Measurements from ENCODE around the gene CRIM1. TPM values are rescaled to one million over a fixed set of nuclear protein-coding genes. Genes with fewer than 3 reads are reported as not detected.

Gene CRIM1
- total RNA-seq, 2 donors from 2014 or later, result 55.7 to 90.7 TPM

DNA sequence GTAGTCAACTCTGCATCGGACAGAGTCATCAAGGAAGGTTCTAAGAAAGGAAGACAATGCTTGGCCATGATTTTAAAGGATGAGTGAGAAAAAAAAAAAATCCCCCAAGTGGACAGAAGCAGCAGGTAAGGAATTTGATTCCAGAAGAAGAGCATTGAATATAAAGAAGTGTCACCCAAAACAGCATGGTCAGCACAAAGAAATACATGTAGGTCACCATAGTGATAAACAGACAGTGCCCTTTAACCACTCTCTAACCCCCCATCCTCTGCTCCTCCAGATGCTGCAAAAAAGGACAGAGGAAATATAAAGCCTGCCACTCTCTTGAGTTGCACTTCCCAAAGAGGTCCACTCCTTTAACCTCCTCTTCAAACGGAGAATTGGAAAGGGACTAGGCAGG, 219.0 kb downstream of the CRIM1 start:
- intact Hi-C loops (cut with DNase I), result no loop called here
- H3K4me3 ChIP-seq, result no peak overlapping the region
- H3K36me3 ChIP-seq, result no peaks in the 10 kb centered on the region
- H3K9me3 ChIP-seq, result no peaks in the 10 kb centered on the region
- H3K9ac ChIP-seq (ENCODE audit: low read depth in 2 of 2, low read length in 2 of 2), result no peak overlapping the region
- H3K27ac ChIP-seq, result no peak overlapping the region
- no peaks in the 10 kb centered on the region for H3K27me3 ChIP-seq
- H3K4me1 ChIP-seq, result no peaks in the 10 kb centered on the region
- DNase-seq, result no peak
- no peak for TF ChIP-seq CTCF (IDR thresholded peaks at IDR 0.05)

GRCh38 chr2:36577884-36578283, 222.3 kb downstream of the CRIM1 start:
- no peak overlapping the region for H3K9ac ChIP-seq (ENCODE audit: low read depth in 2 of 2, low read length in 2 of 2)
- no peak for DNase-seq
- intact Hi-C loops (cut with DNase I), result no loop called here
- no peaks in the 10 kb centered on the region for H3K27me3 ChIP-seq
- no peak overlapping the region for H3K4me3 ChIP-seq
- H3K27ac ChIP-seq, result no peak overlapping the region
- no peaks in the 10 kb centered on the region for H3K4me1 ChIP-seq
- no peaks in the 10 kb centered on the region for H3K36me3 ChIP-seq
- no peaks in the 10 kb centered on the region for H3K9me3 ChIP-seq
- TF ChIP-seq CTCF (IDR thresholded peaks at IDR 0.05), result no peak

DNA sequence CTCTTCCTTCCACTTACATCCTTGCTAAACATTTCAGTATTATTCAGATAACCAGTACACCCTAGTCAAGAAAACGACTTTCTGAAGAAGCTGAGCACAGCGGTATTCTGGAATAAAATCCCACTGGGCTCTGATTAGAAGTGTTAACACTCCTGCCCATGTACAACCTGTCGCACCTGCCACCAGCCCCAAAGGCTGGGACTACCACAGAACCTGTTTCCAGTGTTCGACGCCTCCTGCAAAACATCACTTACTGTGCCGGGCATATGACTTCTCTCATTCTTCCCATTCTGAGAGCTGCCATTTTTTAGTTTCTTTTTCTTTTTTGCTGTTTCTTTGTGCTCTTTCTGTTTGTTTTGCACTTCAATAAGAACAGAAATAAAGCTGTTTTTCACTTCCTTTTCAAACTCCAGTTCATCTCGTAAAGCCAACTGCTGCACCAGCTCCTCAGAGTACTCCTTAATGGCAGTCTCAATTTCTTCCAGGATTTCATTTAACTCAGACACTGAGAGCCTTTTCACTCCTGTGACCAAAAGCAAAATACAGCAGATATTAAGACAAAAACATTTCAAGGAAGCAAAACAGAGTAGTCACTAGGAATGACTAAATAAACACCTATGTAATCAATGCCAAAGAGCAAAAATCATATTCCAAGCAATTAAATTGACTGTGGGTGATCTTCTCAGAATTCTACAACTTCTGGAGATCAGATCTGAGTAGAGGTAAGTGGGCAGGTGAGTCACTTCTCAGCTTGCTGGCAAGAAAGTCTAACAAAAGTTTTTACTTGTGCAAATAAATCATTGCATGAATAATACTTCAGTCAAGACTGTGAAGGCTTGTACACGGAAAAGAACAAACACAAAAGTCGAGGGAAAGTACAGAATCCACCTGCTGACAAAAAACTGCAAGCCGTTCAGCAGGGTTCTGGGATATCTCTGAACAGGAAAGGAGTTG, 223.0 kb downstream of the CRIM1 start:
- H3K27me3 ChIP-seq, result no peaks in the 10 kb centered on the region
- intact Hi-C loops (cut with DNase I), result no loop called here
- no peak for DNase-seq
- no peak overlapping the region for H3K9ac ChIP-seq (ENCODE audit: low read depth in 2 of 2, low read length in 2 of 2)
- TF ChIP-seq CTCF (IDR thresholded peaks at IDR 0.05), result no peak
- H3K27ac ChIP-seq, result peak overlapping the region; percentile 26
- H3K36me3 ChIP-seq, result no peaks in the 10 kb centered on the region
- no peak overlapping the region for H3K4me3 ChIP-seq
- H3K9me3 ChIP-seq, result no peaks in the 10 kb centered on the region
- no peaks in the 10 kb centered on the region for H3K4me1 ChIP-seq

DNA sequence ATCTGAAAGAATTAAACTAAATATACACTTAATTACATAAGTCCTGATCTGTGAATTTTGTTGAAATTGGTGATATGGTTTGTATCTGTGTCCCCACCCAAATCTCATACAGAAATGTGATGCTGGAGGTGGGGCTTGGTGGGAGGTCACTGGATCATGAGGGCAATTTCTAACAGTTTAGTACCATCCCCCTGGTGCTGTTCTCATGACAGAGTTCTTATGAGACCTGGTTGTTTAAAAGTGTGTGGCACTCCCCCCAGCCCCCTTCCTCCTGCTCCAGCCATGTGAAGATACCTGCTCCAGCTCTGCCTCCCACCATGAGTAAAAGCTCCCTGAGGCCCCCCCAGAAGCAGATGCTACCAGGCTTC, 223.7 kb downstream of the CRIM1 start:
- Histone ChIP-seq H3K9ac (ENCODE audit: low read depth in 2 of 2, low read length in 2 of 2) (no peak overlapping the region), H3K27me3 (no peaks in the 10 kb centered on the region), H3K9me3 (no peaks in the 10 kb centered on the region), H3K36me3 (no peaks in the 10 kb centered on the region), H3K27ac (peak overlapping the region; percentile 26), H3K4me1 (no peaks in the 10 kb centered on the region), H3K4me3 (no peak overlapping the region)
- no peak for DNase-seq
- TF ChIP-seq CTCF (IDR thresholded peaks at IDR 0.05), result no peak
- intact Hi-C loops (cut with DNase I), result no loop called here

DNA sequence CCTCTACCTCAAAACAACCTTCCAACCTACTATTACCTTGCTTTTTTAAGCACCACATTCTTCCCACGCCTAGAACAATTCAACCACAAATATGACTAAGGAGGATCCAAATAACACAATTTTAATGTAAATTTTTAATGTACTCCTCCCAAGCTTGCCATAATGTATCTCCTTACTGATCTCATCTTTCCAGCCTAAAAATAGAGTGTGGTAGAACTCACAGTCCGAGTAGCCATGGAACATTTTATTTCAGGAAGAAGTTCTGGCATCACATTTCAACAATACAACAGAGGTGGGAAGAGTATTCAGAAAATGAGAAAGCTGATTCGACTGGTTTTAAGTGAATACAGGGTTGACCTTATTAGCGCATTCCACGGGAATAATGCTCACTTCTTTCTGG, 227.0 kb downstream of the CRIM1 start:
- TF ChIP-seq CTCF (IDR thresholded peaks at IDR 0.05), result no peak
- H3K4me1 ChIP-seq, result no peaks in the 10 kb centered on the region
- H3K27ac ChIP-seq, result no peak overlapping the region
- H3K9me3 ChIP-seq, result no peaks in the 10 kb centered on the region
- H3K9ac ChIP-seq (ENCODE audit: low read depth in 2 of 2, low read length in 2 of 2), result no peak overlapping the region
- no peaks in the 10 kb centered on the region for H3K36me3 ChIP-seq
- intact Hi-C loops (cut with DNase I), result no loop called here
- no peak for DNase-seq
- no peak overlapping the region for H3K4me3 ChIP-seq
- no peaks in the 10 kb centered on the region for H3K27me3 ChIP-seq
